Right atrium auricular region (tissue), 2 donors: ENCODE data around the gene FGFR3. TPM values are rescaled to one million over a fixed set of nuclear protein-coding genes. Genes with fewer than 3 reads are reported as not detected.

Experiments used
- DNase-seq: peaks from one replicate; pipeline ENCODE4 v3.0.0-alpha.2; 2019; ENCODE audit warnings: low spot score
- H3K27ac ChIP-seq, 2 donors: fragments of 200-600 bp; sonication (generic); 1 replicate in 1 of 2; 2 replicates in 1 of 2; pipeline ENCODE4 v1.5.1; 2016 to 2019
- H3K27me3 ChIP-seq, 2 donors: fragments of 200-600 bp; sonication (generic); one replicate each; pipeline versions ENCODE4 v1.5.1 to v1.6.0; 2017 to 2019
- H3K36me3 ChIP-seq: fragments of 200-600 bp; sonication (generic); one replicate; pipeline ENCODE4 v1.5.1; 2016
- H3K4me1 ChIP-seq, 2 donors: fragments of 200-600 bp; sonication (generic); one replicate each; pipeline versions ENCODE4 v1.5.1 to v1.6.0; 2017 to 2019
- H3K4me3 ChIP-seq, 2 donors: fragments of 200-600 bp; sonication (generic); 1 replicate in 1 of 2; 2 replicates in 1 of 2; pipeline ENCODE4 v1.5.1; 2017 to 2019; ENCODE audit warnings: mild to moderate bottlenecking in 1 of 2, moderate library complexity in 1 of 2
- H3K9me3 ChIP-seq, 2 donors: fragments of 200-600 bp; sonication (generic); one replicate each; pipeline ENCODE4 v1.5.1; 2019
- CTCF ChIP-seq, 2 donors: fragments of 200-600 bp; sonication (generic); IDR thresholded peaks; one replicate each; pipeline ENCODE4 v1.5.1; 2019; ENCODE audit warnings: antibody characterized with exemption in 2 of 2
- total RNA-seq, 2 donors: library from RNA; depleted of rRNA; stranded (reverse); fragments of >200 nt; gene quantifications; one replicate each; pipeline ENCODE4 v1.1.0, GENCODE V29; 2016

Gene FGFR3
- total RNA-seq, 2 donors from 2014 or later: 2.6 to 15.4 TPM

DNA sequence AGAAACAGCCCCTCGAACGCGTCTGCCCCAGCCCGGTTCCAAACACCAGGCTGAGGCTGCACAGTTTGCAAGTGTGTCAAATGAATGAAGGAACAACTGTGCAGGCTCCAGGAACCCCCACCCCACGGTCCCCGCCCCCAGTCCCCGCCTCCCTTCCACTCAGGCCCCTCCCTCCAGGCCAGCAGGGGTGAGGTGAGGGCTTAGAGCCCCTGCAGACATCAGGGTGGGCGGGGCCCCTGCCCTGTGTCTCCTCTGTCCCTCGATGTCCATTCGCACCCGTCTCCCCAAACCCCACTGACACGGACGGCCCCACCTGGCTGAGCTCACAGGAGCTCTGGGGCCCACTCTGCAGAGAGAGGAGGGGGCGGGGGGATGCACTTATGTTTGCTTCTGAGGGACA lies 43.3 kb upstream of the FGFR3 start:
- Histone ChIP-seq H3K4me1 (peaks cover 0 to 21% of the 10 kb centered on the region in 2 donors), H3K9me3 (no peaks in the 10 kb centered on the region), H3K27me3 (no peaks in the 10 kb centered on the region), H3K4me3 (no peak overlapping the region), H3K36me3 (no peaks in the 10 kb centered on the region), H3K27ac (no peak overlapping the region)
- TF ChIP-seq CTCF (IDR thresholded peaks at IDR 0.05): no peak
- no peak for DNase-seq

DNA sequence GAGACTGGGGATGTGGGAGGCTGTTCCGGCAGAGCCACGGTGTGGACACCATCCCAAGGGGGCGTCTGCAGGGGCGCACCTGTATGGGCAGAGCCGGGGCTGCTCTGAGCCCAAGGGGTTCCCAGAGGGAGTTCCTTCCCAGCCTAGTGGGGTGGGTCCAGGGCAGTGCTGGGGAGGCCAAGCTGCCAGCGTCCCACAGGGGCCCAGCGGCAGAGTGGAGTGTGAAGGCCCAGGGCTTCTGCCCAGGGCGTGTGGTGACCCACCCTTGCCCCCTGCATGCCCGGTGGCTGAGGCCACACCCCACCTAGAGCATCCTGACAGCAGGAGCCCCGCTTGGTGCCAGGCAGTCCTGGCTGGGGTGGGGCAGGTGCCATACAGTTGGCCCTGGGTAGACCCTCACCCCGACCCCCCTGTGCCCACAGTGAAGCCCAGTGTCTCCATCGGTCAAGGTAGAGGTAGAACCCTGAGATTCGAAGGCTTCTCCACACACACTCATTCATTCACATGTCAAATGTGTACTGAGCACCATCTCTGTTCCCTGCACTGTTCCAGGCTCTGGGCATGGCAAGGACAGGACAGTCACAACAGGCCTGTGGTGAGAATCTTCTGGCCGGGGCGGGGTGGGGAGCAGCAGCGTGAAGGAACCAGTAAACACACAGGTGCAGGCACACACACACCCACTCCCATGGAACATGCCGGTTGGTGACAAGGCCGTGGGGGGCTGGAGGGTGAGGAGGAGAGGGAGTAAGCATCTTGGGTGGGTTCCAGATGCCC lies 42.5 kb upstream of the FGFR3 start:
- no peak for TF ChIP-seq CTCF (IDR thresholded peaks at IDR 0.05)
- Histone ChIP-seq H3K4me1 (peaks cover 0 to 21% of the 10 kb centered on the region in 2 donors), H3K27me3 (no peaks in the 10 kb centered on the region), H3K9me3 (no peaks in the 10 kb centered on the region), H3K27ac (no peak overlapping the region), H3K36me3 (no peaks in the 10 kb centered on the region), H3K4me3 (no peak overlapping the region)
- no peak for DNase-seq

DNA sequence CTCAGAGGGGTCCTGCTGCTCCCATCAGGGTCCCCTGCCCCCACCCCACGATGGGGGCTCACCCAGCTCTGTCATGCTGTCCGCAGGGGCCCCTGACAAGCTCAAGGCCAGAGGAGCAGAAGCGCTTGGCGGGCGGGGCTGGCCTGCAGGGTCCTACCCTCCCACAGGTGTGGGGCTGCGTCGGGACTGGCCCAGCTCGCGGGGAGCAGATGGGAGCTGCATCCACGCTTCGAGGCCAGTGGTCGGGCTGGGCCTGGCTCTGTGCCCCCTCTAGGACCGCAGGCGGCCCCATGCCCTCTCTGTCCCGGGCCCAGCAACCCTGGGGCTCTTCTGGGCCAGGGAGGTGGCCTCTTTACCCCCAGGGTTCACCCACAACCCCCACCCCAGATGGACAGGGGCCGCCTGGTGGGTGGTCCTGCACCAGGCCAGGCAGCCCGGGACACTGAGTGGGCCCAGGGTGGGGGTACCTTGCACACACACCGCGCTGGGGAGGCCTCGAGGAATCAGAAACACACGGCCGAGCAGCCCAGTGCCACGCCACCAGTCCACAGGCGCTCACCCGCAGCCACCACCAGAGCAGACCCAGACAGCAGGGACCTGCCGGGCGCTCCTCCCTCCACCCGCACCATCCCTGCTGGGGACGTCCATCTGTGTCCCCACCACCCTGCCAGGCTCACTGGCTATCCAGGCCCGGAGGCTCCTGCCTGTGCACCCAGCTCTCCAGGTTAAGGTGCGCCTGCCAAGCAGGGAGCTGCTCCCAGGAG lies 41.8 kb upstream of the FGFR3 start:
- Histone ChIP-seq H3K4me3 (no peak overlapping the region), H3K9me3 (no peaks in the 10 kb centered on the region)

GRCh38 chr4:1751919-1752283 lies 41.2 kb upstream of the FGFR3 start:
- H3K9me3 ChIP-seq: no peaks in the 10 kb centered on the region
- H3K27me3 ChIP-seq: no peaks in the 10 kb centered on the region
- no peak overlapping the region for H3K4me3 ChIP-seq
- no peak for DNase-seq
- no peaks in the 10 kb centered on the region for H3K36me3 ChIP-seq
- no peak for TF ChIP-seq CTCF (IDR thresholded peaks at IDR 0.05)
- no peak overlapping the region for H3K27ac ChIP-seq
- peaks cover 0 to 21% of the 10 kb centered on the region in 2 donors for H3K4me1 ChIP-seq

More for the DNA sequence above, 41.8 kb upstream of the FGFR3 start:
- H3K27me3 ChIP-seq: no peaks in the 10 kb centered on the region
- H3K36me3 ChIP-seq: no peaks in the 10 kb centered on the region
- DNase-seq: no peak
- TF ChIP-seq CTCF (IDR thresholded peaks at IDR 0.05): no peak
- no peak overlapping the region for H3K27ac ChIP-seq
- H3K4me1 ChIP-seq: peaks cover 0 to 21% of the 10 kb centered on the region in 2 donors

GRCh38 chr4:1752284-1753041 lies 40.6 kb upstream of the FGFR3 start:
- H3K27me3 ChIP-seq: no peaks in the 10 kb centered on the region
- H3K9me3 ChIP-seq: no peaks in the 10 kb centered on the region
- no peak for DNase-seq
- peaks cover 0 to 21% of the 10 kb centered on the region in 2 donors for H3K4me1 ChIP-seq
- TF ChIP-seq CTCF (IDR thresholded peaks at IDR 0.05): no peak
- peak overlapping the region in 1 of 2 donors; percentile 1 for H3K4me3 ChIP-seq
- no peak overlapping the region for H3K27ac ChIP-seq
- H3K36me3 ChIP-seq: no peaks in the 10 kb centered on the region
